SK-N-SH (cell line): Measurements from ENCODE around the gene DSCAML1.

Source experiments
- CTCF ChIP-seq: fragments of 200-600 bp; sonication (generic); IDR thresholded peaks from 2 replicates; pipeline ENCODE4 v1.6.1; 2017; ENCODE audit warnings: antibody characterized with exemption, mild to moderate bottlenecking, moderate library complexity
- EZH2phosphoT487 ChIP-seq: fragments of 200-600 bp; sonication (generic); IDR thresholded peaks from 2 replicates; pipeline ENCODE4 v1.6.1; 2017; ENCODE audit warnings: low read depth, mixed run types, mild to moderate bottlenecking, antibody characterized with exemption, moderate library complexity, borderline replicate concordance
- REST ChIP-seq: IDR thresholded peaks from 2 replicates; pipeline ENCODE4 v1.6.1; 2012; ENCODE audit warnings: mild to moderate bottlenecking, low read depth, low read length, moderate library complexity
- SIN3A ChIP-seq: IDR thresholded peaks from 2 replicates; pipeline ENCODE4 v1.6.1; 2012; ENCODE audit warnings: low read depth, mild to moderate bottlenecking, low read length, moderate library complexity, borderline replicate concordance
- TAF1 ChIP-seq: IDR thresholded peaks from 2 replicates; pipeline ENCODE4 v1.6.1; 2012; ENCODE audit warnings: low read depth, mild to moderate bottlenecking, low read length, moderate library complexity, borderline replicate concordance
- TCF12 ChIP-seq: IDR thresholded peaks from 2 replicates; pipeline ENCODE4 v1.4.0; 2012
- TEAD4 ChIP-seq: IDR thresholded peaks from 2 replicates; pipeline ENCODE4 v1.4.0; 2012; ENCODE audit warnings: mild to moderate bottlenecking, borderline replicate concordance; ENCODE audit not compliant: insufficient read depth
- TF ChIP-seq, protein P1 (sequence below): IDR thresholded peaks from 2 replicates; pipeline ENCODE4 v1.4.0; 2012; ENCODE audit warnings: low read depth, borderline replicate concordance

GRCh38 chr11:117519170-117519569, 277.8 kb downstream of the DSCAML1 start:
- TF ChIP-seq TEAD4: no peak
- no peak for TF ChIP-seq TCF12
- TF ChIP-seq CTCF: no peak
- TF ChIP-seq REST: no peak
- TF ChIP-seq TAF1: no peak
- TF ChIP-seq, protein P1, sequence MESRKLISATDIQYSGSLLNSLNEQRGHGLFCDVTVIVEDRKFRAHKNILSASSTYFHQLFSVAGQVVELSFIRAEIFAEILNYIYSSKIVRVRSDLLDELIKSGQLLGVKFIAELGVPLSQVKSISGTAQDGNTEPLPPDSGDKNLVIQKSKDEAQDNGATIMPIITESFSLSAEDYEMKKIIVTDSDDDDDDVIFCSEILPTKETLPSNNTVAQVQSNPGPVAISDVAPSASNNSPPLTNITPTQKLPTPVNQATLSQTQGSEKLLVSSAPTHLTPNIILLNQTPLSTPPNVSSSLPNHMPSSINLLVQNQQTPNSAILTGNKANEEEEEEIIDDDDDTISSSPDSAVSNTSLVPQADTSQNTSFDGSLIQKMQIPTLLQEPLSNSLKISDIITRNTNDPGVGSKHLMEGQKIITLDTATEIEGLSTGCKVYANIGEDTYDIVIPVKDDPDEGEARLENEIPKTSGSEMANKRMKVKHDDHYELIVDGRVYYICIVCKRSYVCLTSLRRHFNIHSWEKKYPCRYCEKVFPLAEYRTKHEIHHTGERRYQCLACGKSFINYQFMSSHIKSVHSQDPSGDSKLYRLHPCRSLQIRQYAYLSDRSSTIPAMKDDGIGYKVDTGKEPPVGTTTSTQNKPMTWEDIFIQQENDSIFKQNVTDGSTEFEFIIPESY: no peak
- no peak for TF ChIP-seq EZH2phosphoT487
- TF ChIP-seq SIN3A: no peak
